NCI-H1092 treated with DMSO at 0.1 percent for 48 hours (cell line): ENCODE data around the gene GPRC5B.
A peak's percentile ranks its signal among the peaks of the same experiment; 100 is the strongest.

Source experiments
- DNase-seq: peaks from one replicate; lab custom pipeline; 2025; lab: John Stamatoyannopoulos, UW

The GPRC5B gene

DNA sequence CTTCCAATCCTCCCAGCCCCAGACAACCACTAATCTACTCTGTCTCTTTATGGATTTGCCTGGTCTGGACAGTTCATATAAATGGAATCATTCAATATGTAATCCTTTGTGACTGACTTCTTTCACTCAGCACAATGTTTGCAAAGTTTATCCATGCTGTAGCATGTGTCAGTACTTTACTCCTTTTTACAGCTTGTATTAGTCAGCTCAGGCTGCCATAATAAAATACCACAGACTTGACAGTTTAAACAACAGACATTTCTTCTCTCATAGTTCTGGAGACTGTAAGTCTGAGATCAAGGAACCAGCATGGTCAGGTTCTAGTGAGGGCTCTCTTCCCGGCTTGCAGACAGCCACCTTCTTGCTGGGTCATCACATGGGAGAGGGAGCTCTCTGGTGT is 41.3 kb downstream of the GPRC5B start:
- no peak for DNase-seq

DNA sequence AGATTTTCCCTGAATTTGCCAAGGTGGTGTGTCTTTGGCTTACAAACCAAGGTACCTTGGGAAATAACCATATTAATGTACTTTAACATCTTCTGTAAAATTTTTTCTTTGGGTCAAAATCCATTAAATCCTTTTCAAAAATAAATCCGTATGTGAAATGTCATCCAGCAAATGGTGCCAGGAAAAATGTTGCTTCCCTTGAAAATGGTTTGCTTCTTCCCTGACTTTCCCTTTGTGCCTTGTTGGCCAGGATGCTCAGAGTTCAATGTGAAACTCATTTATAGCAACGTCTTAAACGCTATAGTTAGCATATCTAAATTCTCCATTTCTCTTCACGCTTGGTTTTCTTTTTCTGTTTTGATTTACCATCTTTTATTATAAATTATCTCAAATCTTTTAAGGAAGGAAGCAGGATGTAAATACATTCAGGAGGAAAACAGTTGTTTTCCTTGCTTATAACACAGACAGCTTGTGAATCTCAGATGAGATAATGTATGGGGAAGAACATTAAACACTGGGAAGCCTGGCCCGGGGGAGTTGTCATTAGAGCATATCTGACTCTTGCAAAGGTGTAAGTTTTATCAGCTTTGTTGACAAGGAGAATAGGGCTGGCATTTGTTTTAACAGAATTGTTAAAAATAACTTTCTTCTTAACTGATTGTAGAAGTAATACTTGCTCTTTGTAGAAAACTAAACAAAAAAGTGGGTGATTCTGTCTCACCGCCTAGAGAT is 42.1 kb downstream of the GPRC5B start:
- DNase-seq = no peak

DNA sequence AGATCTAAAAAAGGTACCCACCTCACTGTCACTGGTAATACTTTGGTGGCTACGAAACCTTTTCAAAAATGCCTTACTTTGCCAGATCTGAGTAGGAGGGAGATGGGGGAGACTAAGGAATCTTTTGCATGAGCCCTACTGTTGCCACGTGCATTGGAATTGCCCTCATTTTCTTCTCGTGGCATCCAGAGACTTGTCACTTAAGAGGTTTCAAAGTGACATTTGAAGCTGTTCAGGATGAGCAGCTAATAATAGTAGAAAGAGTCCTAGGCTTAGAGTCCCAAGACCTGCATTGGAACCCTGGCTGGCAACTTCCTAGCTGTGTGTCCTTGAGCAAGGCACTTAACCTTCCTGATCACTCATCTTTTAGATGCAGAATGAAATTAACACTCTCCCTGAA is 43.5 kb downstream of the GPRC5B start:
- no peak for DNase-seq

DNA sequence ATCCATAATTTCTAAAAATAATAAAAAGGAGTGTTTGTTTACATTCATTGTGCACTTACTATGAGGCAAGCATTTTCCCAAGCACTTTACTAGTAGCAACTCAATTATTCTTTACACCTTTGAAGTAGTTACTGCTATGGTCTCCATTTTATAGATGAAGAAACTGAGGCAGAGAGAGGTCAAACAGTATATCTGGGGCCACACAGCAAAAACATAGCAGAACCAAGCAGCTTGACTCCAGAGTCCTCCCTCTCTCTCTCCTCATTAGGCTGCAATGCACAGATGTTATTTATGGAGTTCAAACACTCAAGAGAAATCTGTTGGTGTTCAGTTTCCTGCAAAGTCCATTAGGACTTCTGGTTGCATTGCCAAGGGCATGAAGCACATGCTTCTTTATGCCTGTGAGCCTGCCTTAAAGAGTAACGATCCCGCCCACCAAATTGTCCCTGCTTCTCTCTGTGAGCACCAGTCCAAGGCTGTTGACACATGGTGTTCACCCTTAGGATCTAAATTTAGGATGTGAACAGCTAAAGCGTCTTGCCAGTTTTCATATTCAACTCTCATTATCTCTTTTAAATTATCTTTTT is 44.0 kb downstream of the GPRC5B start:
- peak; percentile 96 for DNase-seq

DNA sequence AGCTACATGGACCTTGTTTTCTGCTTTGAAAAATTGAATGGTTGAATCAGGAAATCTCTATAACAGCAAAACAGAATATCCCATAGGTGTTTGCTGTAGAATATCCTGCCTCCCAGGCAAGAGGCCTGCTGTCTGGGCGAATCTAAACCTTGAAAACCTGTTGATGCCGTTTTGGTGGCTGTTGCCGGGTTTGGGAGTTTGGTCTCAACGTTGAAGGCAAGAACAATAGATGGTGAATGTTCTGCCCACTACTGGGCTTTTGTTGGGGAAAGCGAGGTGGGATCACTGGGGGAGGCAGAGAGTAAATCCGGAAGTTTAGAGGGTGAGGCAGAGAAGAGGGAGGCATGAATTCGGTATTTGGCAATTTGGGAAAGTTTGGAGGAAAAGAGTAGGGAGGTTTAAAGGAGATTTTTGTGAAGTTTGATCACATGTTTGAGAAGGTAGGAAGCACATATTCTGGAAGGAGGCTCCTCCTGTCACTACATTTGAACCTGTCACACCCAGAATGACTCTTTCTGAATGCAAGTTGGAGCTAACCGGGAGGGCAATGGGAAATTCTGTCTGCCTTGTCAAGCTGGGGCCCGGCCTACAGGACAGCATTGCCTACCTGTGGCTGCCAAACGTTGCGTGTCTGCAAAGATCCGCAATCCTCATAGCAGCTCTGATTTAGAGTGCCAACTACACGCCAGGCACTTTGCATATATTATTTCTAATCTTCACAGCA is 46.5 kb downstream of the GPRC5B start:
- DNase-seq = no peak

DNA sequence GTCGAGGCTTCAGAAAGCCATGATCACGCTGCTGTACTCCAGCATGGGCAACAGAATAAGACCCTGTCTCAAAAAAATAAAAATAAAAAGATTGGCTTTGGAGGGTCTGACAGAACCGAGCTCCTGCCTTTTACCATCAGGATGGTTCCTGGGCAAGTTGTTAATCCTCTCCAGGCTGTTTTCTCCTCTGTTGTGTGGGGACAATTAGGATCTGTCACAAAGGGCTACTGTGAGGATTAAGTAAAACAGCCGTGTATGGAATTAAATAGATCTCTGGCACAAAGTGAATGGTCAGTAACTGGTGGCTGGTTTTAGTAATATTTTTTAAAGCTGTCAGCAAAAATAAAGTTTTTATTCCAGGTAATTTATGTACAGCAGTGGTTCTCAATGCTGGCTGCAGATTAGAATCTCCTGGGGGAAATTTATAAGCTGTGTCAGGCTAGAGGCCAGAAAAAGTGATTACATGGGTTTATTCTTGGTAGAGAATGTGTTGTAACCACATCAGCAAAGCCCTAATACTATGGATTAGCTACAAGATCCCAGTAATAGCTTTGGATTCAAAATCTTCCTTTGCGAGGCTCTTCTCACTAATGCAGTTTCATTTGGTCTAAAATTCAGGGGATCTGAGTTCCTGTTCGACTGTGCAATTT is 47.2 kb downstream of the GPRC5B start:
- DNase-seq = no peak

DNA sequence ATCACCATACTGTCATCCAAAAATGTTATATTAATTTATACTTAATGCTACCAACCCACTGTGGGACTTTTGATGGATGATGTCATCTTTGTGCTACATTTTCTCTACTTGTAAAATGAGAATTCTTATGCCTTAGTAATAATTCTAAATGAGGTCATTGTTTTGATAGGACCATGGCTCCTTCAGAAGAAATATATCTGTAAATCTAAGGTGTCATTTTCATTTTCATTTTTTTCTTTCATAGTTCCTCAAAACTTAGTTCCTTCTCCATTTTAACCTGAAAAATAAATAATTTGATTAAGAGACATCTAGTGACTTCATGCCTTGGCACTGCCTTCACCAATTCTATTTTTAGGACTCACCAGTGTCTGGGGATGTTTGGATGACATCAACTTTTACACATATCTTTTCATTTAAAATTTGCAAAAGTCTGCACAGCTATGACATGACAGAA is 48.7 kb downstream of the GPRC5B start:
- DNase-seq = no peak

DNA sequence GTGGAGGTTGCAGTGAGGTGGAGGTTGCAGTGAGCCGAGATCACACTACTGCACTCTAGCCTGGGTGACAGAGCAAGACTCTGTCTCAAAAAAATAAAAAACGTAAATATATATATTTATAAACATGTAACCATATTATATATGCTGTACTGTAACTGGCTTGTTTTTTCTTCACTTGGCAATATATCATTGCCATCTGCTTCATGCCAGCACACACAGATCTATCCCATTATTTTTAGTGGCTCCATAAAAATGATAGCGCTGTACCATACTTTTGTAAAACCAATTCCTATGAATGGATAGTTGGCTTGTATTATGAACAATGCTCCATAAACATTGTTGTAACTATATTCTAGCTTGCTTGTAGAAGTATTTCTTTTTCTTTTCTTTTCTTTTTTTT is 49.5 kb downstream of the GPRC5B start:
- DNase-seq = no peak

DNA sequence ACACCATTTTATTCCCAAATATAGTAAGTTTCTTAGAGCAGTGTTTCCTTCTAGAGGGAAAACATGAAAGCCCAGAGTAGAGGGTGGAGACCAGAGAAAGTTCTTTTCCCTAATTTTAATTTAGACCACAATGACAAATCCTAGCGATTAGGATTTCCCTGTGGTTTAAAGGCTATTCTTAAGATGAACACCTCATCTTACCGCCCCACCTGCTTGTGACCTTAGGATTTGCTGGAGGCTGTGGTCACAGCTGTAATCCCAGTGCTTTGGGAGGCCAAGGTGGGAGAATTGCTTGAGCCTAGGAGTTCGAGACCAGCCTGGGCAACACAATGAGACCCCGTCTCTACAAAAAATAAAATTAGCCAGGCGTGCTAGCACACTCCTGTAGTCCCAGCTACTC is 51.1 kb downstream of the GPRC5B start:
- DNase-seq = no peak

DNA sequence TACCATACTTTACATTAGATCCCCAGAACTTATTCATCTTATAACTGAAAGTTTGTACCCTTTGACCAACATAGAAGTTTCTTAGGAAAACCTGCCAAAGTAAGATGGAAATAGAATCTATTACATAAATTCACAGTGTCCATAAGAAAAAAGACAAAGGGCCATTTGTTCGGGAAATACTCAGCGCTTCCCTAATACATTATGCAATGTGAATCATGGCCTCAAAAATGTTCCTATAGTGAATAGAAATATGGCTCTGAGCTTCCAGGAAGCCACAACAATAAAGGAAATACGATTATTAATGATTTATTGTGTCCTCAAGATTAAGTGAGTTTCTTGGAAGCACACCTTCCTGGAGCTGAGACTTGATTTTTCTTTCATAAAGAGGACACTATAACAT is 51.5 kb downstream of the GPRC5B start:
- no peak for DNase-seq

DNA sequence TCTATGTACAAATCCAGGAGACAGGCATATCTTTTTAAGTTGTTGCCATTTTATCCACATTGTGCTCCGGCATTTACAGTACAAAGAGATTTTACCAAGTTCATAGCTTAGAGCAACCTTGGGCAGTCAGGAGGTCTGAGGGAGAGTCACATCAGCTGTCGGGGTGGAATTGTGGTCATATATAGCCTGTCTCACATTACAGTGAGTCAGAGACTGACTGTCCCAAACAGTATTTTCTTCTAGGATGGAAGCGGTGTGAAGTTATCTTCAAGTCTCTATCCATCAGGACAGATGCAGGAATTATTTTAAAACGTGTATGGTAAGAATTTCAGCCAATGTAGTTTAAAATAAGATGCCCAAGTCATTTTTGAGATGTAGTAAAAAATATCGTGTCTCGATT is 53.0 kb downstream of the GPRC5B start:
- no peak for DNase-seq

DNA sequence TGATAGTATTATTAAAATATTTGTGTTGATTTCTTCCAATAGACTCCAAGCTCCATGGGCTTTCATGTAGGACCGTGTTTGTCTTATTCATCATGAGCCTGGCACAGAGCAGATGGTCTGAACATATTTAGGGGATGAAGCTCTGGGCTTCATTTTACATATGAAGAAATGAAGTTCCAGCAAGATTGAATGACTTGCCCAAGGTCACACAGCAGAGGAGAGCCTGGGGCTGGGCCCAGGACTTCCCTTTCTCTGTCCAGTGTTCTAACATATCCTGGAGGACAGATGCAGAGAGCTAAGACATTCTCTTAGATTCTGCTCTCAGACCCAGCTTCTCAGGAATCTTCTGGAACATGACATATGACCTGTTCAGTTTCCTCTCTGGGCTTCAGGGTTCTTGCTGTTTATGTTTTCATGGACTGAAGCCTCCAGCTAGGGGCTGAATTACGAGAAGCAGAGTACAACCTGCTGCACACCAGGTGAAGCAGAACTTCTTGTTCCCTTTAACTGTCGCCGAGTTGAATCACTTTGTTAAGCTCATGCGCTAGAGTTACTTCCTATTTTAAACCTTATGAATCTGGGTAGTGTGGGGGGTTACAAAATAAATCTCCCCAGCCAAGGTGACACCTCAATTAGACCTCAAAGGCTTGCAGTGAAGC is 53.6 kb downstream of the GPRC5B start:
- DNase-seq = no peak

DNA sequence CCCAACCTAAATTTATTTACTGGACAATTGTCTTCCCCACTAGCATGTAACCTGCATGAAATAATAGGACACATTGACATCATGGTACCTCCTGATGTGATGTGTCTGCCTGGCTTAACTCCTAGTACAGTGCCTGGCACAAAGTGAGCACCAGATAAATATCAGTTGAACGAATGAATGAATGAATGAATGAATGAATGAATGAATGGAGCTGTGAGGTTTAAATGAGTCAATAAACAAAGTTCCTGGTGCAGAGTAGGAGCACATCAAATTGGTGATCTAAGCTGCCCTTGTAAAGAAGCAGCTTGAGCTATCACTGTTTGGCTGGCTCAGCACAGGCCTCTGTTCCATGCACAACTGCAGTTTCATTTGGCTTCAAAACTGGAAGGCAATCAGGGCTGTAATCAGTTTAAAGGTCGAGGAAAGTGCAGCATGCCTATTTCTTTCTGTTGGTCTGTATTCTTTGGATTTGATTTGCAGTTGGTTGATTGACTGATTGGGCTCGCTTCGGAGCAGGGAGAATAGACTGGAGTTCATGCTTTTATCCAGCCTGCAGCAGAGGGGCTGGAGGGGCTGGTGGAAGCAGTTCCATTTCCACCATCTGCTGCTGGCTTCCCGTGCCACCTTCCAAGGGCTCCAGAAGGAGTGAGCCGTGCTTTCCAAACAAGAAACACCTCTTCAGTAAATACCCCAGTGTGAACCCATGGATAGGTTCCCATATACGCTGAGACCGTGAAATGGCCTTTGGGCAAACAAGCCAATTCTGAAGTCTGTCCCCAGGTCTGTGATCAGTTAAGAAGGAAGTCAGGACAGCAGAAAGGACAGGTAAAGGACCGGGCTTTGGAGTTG is 54.6 kb downstream of the GPRC5B start:
- no peak for DNase-seq

DNA sequence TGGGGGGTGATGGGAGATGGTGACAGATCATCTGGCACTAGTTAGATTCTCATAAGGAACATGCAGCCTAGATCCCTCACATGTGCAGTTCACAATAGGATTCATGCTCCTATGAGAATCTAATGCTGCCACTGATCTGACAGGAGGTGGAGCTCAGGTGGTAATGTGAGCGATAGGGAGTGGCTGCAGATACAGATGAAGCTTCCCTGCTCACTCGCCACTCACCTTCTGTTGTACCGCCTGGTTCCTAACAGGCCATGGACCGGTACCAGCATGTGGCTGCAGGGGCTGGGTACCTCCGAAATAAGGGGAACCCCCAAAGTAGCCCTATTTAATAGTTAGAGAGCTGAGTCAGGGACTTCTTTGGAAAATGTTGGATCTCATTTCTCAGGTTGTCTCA is 60.4 kb downstream of the GPRC5B start:
- no peak for DNase-seq

DNA sequence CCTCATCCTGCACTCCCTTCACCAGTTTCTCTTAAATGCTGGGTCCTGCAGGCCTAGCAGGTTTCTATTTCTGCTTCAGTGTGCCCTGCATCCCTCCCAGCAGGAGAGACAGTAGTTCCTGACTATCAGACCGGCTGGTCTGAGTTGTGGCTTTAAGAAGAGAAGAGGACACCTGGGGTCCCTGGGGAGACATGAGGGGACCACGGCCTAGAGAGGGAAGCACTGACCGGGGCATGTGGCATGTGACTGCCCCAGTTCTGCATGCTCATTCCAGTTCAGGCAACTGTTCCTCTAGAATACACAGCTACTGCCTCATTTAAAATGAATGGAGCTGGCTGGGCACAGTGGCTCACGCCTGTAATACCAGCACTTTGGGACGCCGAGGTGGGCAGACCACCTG is 61.3 kb downstream of the GPRC5B start:
- DNase-seq = no peak

DNA sequence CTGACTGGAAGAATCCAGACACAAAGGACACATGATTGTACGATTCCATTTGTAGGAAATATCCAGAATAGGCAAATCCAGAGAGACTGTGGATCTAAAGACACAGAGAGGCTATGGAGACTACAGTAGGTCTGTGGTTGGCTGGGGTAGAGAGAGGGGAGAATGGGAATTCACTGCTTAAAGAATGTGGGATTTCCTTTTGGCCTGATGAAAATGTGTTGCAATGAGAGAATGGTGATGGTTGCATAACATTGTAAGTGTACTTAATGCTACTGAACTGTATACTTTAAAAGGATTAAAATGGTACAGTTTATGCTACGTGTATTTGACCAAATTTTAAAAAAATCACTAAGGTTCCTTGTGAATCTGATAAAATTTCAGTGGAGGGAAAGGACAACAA is 62.1 kb downstream of the GPRC5B start:
- no peak for DNase-seq

DNA sequence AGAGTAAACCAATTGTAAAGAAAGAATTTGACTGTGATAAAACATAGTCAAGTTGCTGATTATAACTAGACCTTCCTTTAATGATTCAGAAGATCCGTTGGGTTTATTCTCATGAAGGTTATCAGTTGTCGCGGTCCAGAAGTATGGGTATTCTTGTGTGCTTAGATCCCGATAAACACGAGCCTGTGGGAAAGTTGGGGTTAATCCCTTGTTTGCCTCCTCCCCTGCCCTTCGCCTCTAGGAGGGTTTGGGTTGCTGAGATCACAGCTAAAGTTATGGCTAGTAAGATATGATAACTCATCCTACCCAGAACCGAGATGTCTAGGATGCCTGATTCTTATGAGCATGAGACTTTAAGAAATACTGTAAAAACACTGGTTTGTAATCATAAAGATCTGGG is 66.8 kb downstream of the GPRC5B start:
- no peak for DNase-seq

DNA sequence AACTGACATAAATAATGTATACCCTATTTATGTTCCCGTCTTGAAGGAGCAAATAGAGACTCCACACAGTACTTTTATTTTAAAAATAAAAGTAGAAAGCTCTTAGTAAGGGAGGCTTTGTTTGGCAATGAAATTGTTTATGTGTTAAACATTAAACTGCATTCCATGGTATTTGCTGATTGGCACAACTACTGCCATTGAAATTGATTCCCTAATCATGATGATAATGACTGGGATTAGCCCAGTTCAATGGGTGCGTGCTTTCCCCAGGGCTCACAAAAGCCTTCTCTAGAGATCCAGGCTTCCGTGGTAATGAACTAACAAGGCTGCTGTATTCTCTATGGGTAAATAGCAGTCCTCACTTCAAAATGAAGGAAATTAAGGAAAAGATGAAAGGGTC is 67.5 kb downstream of the GPRC5B start:
- no peak for DNase-seq

DNA sequence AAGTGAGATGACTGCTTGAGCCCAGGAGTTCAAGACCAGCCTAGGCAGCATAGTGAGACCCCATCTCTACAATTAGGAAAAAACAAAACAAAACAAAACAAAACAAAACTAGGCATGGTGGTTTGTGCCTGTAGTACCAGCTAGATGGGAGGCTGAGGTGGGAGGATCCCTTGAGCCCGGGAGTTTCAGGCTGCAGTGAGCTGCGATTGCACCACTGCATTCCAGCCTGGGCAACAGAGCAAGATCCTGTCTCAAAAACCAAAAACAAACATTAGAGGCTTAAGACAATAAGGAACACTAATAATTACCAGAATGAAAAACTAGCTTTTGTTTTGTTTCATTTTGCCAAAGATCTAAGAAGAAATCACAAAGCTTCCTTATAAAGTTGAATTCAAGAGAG is 69.2 kb downstream of the GPRC5B start:
- no peak for DNase-seq

DNA sequence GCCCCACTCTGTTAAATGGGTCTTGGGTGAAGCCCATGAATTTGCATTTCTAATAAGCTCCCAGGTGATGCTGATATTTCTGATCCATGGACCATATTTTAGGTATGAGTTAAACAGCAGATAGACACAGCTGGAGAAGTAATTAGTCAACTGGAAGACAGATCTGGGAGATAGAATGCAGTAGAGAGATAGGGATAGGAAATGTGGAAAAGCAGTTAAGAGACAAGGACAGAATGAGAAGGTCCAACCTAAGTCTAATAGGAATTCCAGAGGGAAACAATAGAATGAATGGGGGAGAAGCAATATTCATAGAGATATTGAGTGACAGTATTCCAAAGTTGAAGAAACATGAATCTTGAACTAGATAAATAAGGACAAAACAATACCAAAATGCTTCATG is 71.7 kb downstream of the GPRC5B start:
- no peak for DNase-seq
